Head of caudate nucleus (tissue), 42 donors: ENCODE data around the gene CNBD2.
"Not testable (repeated sequence)": the region's sequence is repeated elsewhere in the genome, so short reads cannot be mapped to it uniquely, and the experiment has no call there.

Source experiments
- DNase-seq, 42 donors: peaks; one replicate each; pipeline versions ENCODE4 v3.0.0 to v3.0.0-alpha.2; 2020 to 2021; ENCODE audit warnings: mixed read lengths in 7 of 42
- intact Hi-C: fragments of 100-400 bp; cut with DNase I; formaldehyde crosslinking; loops from one replicate; pipeline ENCODE4 v1.15.0; 2022

CNBD2 gene

GRCh38 chr20:36079486-36079885 is 111.1 kb downstream of the CNBD2 start:
- no peak for DNase-seq
- intact Hi-C loops = no loop called here

- DNase-seq, intact Hi-C loops: not testable (repeated sequence)
Measured at GRCh38 chr20:36079984-36080383, 111.6 kb downstream of the CNBD2 start.
